ENCODE measurements around the gene LUZP2.

LUZP2 gene

DNA sequence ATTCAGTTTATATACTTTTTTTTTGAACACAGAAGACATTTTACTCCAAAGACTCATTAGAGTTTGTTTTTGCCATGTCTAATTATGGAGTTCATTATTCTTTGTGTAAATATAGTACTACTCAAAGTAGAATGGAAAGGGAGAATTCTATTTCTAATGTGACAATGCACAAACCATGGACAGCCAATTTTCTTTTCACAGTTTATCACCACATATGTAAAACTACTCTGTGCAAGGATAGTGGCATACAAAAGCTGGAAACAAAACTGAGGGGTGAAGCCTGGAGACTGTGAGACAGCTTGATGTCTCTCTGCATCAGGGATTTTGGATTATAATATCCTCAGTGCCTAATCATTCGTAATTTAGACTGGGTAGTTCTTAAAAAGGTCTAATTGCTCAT lies 75.5 kb downstream of the LUZP2 start:
- DNase-seq, result no peak

DNA sequence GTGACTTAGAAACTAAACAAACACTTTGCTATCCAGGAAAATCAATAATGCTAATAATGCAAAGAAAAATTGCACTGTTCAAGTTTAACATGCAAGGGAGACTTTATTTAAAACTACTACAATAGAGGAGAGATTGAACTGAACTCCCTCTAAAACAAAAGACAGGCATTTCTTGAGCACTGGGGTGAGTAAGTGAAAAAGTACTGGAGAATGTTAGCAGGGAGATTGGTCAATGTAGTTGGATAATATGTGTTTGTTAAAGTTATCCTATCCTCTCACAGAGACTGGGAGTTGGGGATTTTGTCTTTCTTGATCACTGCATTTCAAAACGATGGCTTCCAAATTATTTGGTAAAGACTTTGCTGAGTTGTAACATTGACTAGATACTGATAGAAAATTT lies 77.6 kb downstream of the LUZP2 start:
- no peak for DNase-seq

DNA sequence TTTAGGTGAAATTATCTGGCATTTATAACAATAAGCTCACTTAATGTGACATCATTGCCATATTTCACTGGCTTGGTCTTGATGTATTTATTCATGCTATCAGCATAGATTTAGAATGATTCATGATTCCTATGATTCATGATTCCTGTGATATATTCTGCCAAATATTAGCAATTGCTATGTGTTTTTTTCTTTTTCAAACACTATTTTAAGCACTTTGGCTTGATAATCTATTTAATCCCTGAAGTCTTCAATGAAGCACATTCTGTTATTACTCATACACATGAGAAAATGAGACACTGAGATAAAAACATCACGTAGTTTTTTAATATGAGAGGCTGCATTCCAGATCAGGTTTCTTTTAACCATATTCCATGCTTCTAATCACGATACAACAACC lies 78.5 kb downstream of the LUZP2 start:
- no peak for DNase-seq

DNA sequence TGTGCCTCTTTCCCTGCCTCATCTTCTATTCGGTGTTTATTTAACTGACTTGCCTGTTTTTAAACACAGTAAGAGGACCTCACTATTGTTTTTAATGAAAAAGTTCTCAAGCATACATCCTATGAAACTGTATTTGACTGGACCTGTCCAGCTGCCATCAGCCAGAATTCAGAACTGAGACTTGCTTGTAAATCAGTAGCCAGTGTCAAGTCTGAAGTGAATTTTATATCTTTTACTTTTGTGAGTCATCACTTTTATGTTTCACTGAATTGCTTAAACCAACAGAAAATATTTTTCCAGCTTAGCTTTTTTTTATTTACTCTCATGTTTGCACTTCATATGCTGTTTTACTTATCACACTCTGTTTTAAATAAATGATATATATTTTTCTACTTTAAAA lies 88.3 kb downstream of the LUZP2 start:
- no peak for DNase-seq

DNA sequence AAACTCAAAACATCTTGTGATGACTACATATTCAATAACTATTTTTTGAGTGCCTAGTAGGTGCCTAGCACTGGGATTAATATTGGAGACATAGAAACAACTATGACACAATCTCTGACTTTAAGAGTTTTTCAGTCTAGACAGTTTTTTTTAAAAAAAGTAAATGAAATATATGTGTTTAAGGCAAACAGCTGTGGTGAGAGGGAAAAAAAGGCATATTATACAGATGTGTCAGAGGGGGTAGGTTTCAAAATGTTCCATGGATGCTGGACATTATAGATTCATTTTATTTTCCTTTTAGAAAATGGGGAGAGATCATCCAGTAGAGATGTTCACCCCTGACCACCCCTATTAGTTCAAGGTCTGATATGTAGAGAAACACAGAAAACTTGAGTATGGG lies 90.8 kb downstream of the LUZP2 start:
- no peak for DNase-seq

DNA sequence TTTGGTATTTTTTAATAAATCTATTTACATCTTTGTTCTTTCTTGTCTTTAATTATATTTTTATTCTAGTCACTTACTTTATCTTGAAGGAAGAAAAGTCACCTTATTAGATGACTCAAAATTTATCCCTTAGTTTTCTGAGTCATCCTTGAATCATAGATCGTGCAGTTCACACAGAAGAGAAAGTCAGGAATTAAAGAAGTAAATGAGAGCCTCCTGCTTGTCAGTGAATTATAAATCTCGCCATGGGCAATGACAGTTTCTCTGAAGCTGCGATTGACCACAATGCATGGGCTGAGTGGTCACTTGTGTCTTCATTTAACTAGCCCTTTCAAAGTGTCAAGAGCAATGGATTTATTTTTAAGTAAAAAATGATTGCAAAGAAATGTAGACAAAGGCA lies 91.2 kb downstream of the LUZP2 start:
- DNase-seq, result no peak

DNA sequence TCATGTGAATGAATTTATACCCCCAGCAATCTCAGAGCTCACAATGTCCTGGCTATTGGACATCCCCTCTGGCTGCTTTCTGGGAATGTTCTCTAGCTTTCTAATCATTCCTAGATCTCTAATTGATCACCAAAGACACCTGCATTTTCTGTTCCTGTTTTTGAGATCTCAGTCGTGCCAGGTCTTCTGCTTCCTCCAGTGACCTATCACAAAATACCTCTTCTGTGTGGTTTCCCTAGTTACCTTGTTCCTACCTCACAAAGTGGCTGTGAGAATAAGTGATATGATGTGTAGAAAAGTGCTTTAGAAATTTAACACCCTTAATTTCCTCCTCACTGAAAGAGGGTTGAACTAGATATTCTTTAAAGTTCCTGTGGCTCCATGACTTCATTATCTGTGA lies 92.2 kb downstream of the LUZP2 start:
- DNase-seq, result no peak

DNA sequence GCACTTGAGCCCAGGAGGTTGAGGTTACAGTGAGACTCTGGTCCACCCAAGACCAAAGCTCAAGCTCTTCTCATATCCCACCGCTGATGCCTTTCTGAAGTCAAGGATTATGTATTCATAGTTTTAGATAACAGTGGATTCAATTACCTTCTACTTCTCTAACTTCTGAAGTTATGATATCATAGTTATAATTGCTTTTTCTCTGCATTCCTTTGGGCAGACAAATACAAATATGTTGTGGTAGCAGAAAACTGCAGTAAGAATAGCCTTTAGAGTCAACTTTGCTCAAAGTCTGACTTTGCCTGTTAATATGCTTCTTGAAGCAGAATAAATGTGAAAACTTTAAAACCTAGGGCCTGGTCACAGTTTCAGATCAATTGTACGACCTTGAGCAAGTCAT lies 94.4 kb downstream of the LUZP2 start:
- no peak for DNase-seq

DNA sequence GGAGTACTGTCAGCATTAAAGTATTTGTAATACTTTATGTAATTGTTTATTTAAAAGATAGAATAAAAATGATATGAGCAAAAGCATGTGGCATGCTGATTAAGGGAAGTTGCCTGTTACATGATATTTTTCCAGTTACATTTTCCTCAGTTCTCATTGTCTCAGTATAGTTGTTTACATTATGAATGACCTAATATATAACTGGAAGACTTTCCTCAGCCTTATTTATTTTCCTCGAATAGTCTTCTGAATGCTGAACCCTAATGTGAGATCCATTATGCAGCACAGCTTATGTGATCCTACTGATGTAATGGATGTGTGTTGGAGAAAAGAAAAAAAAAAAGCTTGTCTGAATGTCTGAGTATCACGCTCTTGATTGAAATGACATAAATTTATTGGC lies 95.5 kb downstream of the LUZP2 start:
- no peak for DNase-seq

DNA sequence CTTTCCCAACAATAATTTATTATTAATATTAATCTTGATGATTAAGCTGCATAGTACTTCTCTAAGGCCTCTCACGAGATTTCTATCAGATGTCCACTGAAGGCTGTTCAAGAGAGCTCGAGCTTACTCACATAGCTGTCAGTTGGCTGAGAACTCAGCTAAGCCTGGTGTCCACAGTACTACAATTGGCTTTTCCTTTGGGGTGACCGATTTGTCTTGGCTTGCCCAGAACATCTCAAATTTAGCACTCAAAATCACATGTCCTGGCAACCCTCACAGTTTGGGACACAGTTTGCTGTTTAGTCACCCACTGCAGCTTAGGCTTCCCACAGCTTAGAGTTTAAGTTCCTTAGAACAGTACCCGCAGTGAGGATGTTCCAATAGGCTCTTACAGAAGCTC lies 96.5 kb downstream of the LUZP2 start:
- no peak for DNase-seq

DNA sequence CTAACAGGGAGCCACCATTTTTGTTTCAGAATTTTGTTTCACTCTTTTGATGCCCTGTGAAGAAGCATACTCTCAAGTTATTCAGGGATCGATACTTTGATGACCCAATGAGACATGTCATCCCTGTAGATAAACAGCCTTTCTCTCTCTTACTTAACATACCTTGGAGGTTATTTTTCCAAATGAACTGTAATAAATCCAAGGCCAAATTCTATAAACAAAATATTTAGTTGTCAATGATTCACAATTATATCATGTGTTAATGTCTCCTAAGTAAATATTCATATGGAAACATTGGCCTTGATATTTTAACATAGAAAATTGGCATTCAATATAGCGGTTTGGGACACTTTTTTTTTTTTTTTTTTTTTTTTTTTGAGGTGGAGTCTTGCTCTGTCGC lies 97.5 kb downstream of the LUZP2 start:
- no peak for DNase-seq

DNA sequence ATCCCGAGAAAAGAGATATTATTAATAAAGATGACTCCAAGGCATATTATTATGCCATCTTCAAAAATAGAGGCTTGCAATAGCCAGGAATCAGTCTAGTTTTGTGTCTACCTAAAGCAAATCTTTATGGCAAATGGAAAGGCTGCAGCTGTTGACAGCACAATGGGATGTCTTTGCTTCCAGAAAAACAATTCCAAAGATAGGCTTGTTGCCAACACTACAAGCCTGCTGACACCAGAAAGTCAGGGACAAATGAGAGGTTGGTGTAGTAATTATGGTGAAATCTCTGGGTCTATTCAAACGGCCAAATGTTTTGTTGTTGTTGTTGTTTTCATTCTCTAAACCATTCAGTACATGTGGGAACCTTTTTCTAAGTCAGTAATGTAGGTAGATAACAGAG lies 101.8 kb downstream of the LUZP2 start:
- DNase-seq, result no peak

DNA sequence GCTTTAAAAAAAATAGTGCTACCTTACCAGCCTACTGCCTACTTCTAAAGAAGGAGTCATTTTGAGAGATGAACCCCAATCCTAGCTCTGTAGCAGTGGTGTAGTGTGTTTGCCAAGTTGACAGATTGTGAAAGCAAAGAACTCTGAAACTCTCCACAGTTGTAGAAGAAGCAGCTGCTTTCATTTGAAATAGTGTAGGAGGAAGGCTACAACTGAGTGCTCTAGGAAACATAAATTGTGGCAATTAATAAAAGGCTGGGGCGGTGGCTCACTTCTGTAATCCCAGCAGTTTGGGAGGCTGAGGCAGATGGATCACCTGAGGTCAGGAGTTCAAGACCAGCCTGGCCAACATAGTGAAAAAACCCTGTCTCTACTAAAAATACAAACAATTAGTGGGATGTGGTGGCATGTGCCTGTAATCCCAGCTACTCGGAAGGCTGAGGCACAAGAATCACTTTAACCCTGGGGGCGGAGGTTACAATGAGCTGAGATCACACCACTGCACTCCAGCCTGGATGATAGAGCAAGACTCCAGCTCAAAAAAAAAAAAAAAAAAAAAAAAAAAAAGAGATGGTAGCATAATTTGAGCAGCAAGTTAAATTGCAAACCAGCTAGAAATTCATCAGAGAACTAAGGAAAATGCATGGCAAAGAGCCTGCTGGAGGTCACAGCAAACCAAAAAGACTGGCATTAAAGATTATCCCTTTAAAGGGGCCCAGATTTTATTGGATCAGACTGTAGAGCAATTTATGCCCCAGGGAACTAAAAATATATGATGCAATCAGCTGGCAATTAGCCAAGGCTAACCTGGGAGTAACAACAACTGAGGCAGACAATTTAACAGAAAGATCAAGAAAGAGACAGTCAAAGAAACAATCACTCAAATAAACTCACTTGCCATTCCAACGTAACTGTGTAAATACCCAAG lies 112.6 kb downstream of the LUZP2 start:
- DNase-seq, result no peak

DNA sequence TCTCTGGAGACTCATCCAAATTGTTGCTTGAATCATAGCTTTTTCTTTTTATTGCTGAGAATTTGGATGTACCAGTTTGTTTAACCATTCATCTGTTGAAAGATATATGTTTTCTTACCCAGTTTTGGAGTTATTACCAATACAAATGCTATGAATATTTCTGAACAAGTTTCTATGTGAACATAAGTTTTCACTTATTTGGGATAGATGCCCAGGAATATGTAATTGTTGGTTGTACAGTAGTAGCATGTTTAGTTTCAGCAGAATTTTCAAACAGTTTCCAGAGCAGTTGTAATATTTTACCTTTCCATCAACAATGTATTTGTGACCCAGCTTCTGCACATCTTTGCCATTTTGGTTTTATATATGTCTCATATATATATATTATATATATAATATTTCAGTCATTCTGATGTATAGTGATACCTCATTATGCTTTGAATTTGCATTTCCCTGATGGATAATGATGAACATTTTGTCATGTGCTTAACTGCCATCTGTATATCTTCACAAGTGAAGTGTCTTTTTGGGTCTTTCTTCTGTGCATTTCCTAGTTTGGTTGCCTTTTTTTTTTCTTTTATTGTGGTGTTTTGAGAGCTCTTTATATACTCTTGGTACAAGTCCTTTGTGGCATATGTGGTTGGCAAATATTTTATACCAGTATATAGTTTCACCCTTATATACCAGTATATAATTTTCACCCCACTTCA lies 118.8 kb downstream of the LUZP2 start:
- no peak for DNase-seq

DNA sequence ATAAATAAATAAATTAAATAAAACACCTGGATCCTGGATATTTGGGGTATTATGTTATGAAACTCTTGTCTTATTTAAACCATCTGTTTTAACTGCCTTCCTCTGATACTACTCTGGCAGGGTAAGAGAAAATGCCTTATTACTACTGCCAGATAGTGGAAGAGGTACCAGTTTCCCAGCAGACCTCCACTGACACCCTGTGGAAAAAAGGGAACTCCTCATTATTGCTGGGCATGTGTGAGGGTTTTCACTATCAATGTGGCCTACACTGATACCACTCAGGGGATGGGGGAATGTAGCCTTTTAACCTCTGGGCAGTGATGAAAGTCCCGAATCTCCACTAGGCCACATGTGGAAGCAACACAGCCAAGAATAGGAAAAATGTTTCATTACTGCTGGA lies 121.0 kb downstream of the LUZP2 start:
- DNase-seq, result no peak

DNA sequence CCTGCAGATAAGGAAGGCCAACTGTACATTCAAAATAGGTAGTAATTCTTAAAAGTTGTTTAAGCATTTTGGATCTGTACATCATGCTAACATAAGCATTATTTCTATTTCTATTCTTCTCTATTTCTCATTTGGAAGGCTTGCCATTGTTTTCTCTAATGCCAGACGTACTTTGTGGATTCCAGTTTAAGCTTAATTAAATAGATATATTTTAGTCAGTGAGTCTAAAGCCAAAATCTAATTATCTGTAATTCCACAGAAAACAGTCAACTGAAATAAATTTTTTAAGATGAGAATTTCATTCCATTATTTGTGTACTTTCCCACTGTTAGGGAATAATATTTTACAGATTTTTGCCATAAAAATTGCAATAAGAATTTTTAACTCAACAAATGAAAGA lies 123.0 kb downstream of the LUZP2 start:
- no peak for DNase-seq

DNA sequence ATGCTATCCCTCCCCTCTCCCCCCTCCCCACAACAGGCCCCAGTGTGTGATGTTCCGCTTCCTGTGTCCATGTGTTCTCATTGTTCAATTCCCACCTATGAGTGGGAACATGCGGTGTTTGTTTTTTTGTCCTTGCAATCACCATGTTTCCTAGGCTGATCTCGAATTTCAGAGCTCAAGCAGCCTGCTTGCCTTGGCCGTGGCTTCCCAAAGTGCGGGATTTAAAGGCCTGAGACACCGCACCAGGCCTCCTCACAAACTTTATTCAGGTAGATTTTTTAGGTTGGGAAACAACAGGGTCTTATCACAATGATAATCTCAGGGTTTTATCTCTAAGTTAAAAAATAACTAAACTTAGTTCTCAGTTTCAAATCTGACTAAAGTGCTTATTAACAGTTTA lies 125.4 kb downstream of the LUZP2 start:
- no peak for DNase-seq

DNA sequence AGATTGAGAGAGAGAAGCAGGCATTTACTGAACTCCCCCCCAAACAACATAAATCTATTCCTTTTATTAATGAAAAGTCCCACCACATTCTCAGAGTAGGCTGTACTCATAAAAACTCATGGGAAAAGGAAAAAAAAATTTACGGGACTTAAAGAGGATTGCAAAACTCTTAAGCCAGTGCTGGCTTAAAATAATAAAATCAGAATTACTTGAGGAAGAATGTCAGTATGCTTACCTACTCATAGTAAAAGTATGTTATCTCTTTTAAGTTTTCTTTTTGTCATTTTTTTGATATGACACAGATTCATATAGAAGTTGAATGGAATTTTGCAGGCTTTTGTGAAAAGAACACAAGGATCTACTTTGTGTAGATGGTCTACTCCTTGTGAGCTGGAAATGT lies 126.3 kb downstream of the LUZP2 start:
- DNase-seq, result no peak

DNA sequence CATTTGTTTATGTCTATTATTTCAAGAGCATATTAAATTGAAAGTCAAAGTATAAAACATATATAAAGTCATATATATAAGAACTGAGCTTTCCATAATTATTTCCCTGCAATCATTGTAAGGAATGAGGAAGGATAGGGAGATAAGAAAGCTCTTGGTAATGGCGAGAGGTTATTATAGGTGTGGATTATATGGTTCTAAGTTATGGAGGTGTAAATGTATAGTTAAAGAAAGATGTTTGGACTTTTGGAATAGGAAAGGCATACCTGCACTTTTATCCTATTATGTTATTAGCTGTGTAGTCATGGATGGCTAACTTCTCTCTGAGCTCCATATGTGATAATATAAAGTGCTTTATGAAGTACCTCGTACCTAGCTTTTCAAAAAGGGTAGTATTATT lies 127.6 kb downstream of the LUZP2 start:
- no peak for DNase-seq

DNA sequence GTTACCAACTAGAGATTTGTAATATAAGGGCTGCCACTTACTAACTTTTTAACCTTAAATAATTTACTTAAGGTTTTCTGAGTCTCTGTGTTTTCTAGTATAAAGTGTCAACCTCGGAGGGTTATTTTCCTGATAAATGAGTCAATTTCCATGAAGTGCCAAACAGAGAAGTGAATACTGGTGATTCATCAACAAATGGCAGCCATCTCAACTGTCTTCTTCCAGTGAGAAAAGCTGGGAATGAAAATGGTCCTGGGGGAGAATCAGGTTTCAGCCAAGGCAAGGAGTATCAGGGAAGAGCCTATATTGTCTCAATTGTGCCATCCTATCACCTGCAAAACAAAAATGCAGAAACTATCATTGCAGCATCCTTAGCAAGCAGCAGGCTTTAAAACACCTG lies 129.1 kb downstream of the LUZP2 start:
- no peak for DNase-seq

DNA sequence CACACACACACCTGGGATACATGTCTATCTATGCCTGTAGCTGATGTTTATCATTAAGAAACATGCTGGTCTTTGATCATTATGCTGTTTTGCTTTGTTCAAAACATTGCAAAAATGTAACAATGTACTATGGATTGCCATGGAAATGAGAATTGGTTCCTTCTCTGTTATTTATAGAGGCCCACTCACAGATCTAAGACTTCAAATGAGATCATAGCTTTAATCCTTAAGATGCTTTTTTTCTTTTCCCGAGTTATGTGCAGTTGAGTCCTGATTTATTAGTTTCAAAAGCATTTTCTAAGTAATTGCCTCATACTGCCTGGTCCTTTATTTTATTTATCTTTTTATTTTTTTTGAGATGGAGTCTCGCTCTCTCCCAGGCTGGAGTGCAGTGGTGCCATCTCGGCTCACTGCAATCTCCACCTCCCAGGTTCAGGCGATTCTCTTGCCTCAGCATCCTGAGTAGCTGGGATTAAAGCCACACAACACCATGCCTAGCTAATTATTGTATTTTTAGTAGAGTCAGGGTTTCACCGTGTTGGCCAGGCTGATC lies 131.4 kb downstream of the LUZP2 start:
- no peak for DNase-seq

DNA sequence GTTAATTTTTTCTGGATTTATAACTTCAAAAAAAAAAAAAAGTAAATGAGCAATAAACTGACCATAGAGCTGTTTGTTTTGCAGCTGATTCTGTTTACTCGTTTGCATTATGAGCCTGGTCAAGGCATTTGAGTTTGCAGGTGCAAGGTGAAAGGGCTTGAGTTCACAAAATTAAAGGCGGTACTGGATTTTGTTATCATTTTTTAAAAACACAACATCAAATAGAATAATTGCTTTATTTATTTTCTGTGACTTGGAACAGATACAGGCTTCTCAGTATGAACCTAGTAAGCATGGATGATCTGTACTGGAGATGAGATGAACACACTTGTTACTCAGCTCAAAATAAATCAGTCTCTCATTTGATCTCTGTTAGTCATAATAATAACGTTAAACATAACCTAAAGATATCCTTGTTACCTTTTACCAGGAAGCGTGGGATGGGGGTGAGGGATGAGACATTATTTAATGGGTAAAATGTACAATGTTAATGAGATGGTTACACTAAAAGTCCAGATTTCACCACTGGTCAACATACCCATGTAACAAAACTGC lies 137.8 kb downstream of the LUZP2 start:
- DNase-seq, result no peak

DNA sequence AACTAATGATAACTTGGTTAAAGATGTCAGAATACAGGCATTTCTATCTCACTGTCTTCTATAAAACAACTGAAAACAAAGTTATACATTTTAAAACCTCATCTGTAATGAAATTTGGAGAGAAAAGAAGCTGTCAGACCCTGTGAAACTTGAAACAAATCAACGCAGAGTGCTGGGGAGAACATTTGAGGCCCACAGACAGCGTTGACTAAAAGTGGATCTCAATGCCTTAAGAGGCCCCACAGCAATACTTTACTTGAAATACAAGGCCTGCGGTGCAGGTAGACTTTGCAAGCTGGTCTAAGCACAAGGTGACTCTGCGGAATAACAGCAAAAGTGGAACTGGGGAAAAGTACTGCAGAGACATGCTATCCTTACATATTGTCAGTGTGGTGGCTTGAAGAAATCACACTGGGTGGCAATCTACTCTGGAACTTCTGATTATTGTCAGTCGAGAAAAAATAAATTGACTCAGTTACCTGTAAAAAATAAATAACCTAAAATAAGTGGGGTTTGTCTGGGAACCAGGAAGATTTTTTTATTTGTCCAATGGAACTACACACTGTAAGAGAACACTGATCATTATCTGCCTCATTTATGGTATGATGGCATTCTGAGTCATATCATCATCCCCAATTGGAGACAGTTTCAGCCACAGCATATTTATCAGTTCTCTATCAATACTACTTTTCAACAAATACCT lies 138.9 kb downstream of the LUZP2 start:
- DNase-seq, result no peak

Measured in T-helper 9 cell (primary cell).